Fibroblast of pulmonary artery (primary cell): ENCODE data around the gene CNOT3.
A peak's percentile ranks its signal among the peaks of the same experiment; 100 is the strongest.

ENCODE experiments used
- DNase-seq: peaks from one replicate; pipeline ENCODE4 v3.0.0-alpha.2; 2010; ENCODE audit warnings: low read depth
- H3K4me3 ChIP-seq: replicated peaks from 2 replicates; pipeline ENCODE4 v1.5.1; 2011; ENCODE audit warnings: low read depth, mild to moderate bottlenecking, control low read depth, low read length, moderate library complexity
- TF ChIP-seq, protein P1 (sequence below): IDR thresholded peaks from 2 replicates; pipeline ENCODE4 v1.5.1; 2011; ENCODE audit warnings: mild to moderate bottlenecking, control low read depth, low read length, inconsistent platforms; ENCODE audit errors: missing control alignments

CNOT3 gene

DNA sequence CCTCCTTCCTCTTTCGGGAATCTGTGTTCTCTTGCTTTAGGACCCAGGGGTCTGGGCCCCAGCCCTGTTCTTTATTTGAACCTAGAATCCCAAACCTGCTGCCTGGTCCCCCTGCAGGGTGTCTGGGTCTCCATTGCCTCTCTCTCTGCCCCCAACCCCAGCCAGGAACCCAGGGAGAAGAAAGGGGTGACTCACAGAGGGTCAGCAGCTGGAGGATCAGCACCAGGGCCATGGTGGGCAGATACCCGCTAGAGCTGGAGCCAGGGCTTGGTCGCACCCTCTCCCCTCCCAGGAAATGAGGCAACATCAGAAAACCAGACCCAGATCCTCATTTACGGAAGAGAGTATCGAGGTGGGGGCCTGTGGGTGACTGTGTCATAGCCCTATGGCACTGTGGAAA, 37.0 kb upstream of the CNOT3 start, which contains the start of gene OSCAR:
OSCAR (minus strand) TSS at position 243 of the 400 bp plus-strand sequence; CDS start at position 232, 11 bp downstream.
- H3K4me3 ChIP-seq = no peak within 1 kb of the TSS

GRCh38 chr19:54102421-54103169, 35.0 kb upstream of the CNOT3 start, which contains the start of gene NDUFA3:
Gene NDUFA3 (plus strand): TSS chr19:54102855. CDS start chr19:54102879, 24 bp downstream.
- DNase-seq = peak; percentile 99
- TF ChIP-seq, protein P1, sequence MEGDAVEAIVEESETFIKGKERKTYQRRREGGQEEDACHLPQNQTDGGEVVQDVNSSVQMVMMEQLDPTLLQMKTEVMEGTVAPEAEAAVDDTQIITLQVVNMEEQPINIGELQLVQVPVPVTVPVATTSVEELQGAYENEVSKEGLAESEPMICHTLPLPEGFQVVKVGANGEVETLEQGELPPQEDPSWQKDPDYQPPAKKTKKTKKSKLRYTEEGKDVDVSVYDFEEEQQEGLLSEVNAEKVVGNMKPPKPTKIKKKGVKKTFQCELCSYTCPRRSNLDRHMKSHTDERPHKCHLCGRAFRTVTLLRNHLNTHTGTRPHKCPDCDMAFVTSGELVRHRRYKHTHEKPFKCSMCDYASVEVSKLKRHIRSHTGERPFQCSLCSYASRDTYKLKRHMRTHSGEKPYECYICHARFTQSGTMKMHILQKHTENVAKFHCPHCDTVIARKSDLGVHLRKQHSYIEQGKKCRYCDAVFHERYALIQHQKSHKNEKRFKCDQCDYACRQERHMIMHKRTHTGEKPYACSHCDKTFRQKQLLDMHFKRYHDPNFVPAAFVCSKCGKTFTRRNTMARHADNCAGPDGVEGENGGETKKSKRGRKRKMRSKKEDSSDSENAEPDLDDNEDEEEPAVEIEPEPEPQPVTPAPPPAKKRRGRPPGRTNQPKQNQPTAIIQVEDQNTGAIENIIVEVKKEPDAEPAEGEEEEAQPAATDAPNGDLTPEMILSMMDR = no peak

More for the DNA sequence above, 37.0 kb upstream of the CNOT3 start, which contains the start of gene OSCAR:
- TF ChIP-seq, protein P1 = no peak
- peak; percentile 18 for DNase-seq

GRCh38 chr19:54104998-54105715, 32.4 kb upstream of the CNOT3 start:
- H3K4me3 ChIP-seq = no peak overlapping the region
- TF ChIP-seq, protein P1 = no peak
- no peak for DNase-seq

More at GRCh38 chr19:54102421-54103169, 35.0 kb upstream of the CNOT3 start, which contains the start of gene NDUFA3:
- H3K4me3 ChIP-seq = peak within 1 kb of the TSS; percentile 99

- TF ChIP-seq, protein P1 = no peak
- DNase-seq = no peak
- no peak overlapping the region for H3K4me3 ChIP-seq
Observed at GRCh38 chr19:54105796-54106195, 31.8 kb upstream of the CNOT3 start.

- no peak for DNase-seq
- TF ChIP-seq, protein P1 = no peak
- no peak overlapping the region for H3K4me3 ChIP-seq
Observed at GRCh38 chr19:54106716-54107115, 30.8 kb upstream of the CNOT3 start.

DNA sequence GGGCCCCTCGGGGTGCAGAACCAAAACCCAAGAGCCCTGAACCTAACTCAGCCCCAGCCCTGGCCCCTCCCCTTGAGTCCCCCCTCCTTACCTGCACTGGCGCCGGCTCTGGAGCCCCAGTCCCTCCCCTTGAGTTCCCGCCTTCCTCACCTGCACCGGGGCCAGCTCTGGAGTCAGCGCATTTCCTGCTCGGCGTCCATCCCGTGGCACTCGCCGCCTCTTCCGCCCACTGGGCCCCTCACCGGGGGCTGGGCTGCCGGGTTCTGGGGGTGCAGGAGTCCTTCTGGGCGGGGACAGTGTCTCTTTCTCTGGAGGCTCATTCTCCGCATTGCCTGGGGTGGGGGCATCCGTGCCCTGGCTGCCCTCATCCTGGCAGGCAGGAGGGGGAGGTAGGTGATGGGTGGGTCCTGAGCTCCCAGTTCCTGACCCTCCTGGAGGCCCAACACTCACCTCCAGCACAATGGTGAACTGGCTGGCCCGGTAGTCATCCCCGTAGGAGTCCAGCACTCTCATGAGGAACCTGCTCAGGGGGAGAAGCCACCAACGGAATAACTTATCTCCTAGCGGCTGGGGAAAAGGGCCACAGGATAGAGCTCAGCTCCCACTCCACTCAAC, 29.6 kb upstream of the CNOT3 start:
- DNase-seq = no peak
- H3K4me3 ChIP-seq = no peak overlapping the region
- TF ChIP-seq, protein P1 = no peak
